Head of caudate nucleus (tissue), 42 donors: ENCODE measurements around the gene HDAC5.
"Not testable (repeated sequence)": the region's sequence is repeated elsewhere in the genome, so short reads cannot be mapped to it uniquely, and the experiment has no call there.

Source experiments
- DNase-seq, 42 donors: peaks; one replicate each; pipeline versions ENCODE4 v3.0.0 to v3.0.0-alpha.2; 2020 to 2021; ENCODE audit warnings: mixed read lengths in 7 of 42
- intact Hi-C: fragments of 100-400 bp; cut with DNase I; formaldehyde crosslinking; loops from one replicate; pipeline ENCODE4 v1.15.0; 2022

Gene HDAC5

DNA sequence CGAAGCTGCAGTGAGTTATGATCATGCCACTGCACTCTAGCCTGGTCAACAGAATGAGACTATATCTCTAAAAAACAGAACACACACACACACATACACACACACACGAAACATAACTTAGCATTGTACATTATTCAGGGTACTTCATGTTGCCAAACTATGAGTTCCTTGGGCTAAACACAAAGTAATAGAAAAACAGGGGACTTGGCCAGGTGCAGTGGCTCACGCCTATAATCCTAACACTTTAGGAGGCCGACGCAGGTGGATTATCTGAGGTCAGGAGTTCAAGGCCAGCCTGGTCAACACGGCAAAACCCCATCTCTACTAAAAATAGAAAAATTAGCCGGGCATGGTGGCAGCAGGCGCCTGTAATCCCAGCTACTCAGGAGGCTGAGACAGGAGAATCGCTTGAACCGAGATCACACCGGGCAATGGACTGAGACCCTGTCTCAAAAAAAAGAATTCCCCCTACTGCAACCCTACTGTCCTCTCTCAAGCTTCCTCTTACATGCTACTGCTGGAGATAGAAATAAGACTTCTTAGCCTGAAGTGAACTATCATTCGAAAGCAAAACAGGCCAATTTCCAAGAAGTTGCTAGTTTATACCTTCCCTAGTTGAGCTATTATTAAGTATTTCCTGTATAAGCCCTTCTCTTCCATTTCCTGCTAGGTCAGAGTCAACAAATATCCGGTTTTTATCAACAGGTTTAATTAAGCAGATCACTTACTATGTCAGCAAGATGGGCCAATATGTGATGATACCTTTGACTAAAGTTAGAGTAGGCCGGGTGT lies 64.1 kb downstream of the HDAC5 start:
- intact Hi-C loops = no loop called here
- DNase-seq = no peak

GRCh38 chr17:44053125-44053872 lies 70.1 kb downstream of the HDAC5 start:
- intact Hi-C loops = no loop called here
- DNase-seq = no peak

- no peak for DNase-seq
- intact Hi-C loops = no loop called here
Measured at GRCh38 chr17:44049294-44050060, 74.0 kb downstream of the HDAC5 start.

- DNase-seq, intact Hi-C loops: not testable (repeated sequence)
Measured at GRCh38 chr17:44046893-44047292, 76.5 kb downstream of the HDAC5 start.

- DNase-seq = no peak
- intact Hi-C loops = no loop called here
Measured at GRCh38 chr17:44045486-44045885, 78.0 kb downstream of the HDAC5 start.

- intact Hi-C loops = no loop called here
Measured at GRCh38 chr17:44044071-44044470, 79.4 kb downstream of the HDAC5 start.

GRCh38 chr17:44043272-44043696 lies 80.2 kb downstream of the HDAC5 start:
- intact Hi-C loops = no loop called here
- peak in 1 of 42 donors; percentile 9 for DNase-seq

More at GRCh38 chr17:44044071-44044470, 79.4 kb downstream of the HDAC5 start:
- DNase-seq = no peak

DNA sequence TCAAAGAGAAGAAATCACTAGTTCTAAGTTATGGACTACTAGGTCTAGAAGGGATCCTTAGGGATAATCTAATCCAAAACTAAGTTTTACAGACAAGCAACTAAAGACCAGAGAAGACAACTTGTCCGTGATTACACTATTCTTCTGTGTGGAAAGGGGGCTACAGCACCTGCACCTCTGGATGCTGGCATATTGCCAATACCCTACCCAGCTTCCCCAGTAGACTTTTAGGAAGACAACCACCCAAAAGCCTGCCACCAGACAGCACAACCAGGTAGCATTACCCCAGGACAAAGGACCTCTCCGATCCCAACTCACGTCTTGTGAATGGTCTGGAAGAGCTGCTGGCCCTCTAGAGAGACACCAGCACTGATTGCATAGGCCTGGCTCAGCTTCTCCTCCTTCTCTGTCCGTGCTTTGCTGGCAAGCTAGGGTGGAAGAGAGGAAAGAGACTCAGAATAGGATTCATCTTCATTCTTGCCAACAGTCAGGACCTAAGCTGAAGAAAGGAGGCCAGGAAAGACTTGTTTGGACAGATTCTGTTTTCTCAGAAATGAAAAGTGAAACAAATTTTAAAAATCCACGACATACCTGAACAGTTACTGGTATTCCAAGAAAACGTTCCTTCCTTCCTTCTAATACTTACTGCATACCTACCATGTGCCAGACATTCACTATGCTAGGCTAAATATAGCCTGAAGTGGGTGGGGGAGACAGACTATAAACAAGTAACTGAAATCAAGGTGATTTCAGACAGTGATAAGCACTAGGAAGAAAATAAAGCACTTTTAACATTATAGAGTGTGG lies 83.4 kb downstream of the HDAC5 start:
- no peak for DNase-seq
- intact Hi-C loops = no loop called here

- intact Hi-C loops = no loop called here
- DNase-seq = no peak
Measured at GRCh38 chr17:44038604-44039011, 84.8 kb downstream of the HDAC5 start.

- no peak for DNase-seq
- intact Hi-C loops = no loop called here
Measured at GRCh38 chr17:44037471-44037870, 86.0 kb downstream of the HDAC5 start.

GRCh38 chr17:44034688-44035087 lies 88.8 kb downstream of the HDAC5 start:
- intact Hi-C loops, DNase-seq: not testable (repeated sequence)

GRCh38 chr17:44033861-44034408 lies 89.5 kb downstream of the HDAC5 start:
- intact Hi-C loops = no loop called here
- no peak for DNase-seq

DNA sequence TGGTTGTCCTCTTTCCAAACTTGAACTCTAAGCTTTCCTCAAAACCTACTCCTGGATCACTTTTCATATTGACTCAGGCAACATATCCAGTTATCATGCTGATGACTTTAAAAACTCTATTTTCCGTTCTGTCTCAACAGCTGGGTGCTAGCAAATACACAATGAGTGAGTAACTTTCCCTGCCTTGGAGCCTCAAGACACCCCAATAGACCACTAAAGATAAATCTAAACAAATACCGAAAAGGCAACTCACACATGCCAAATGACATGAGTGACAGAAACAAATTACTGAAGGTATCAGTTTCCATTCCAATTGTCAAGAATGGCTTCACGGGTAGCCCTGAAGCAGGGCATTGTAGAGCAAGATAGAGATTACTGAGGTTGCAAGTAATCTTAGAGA lies 93.0 kb downstream of the HDAC5 start:
- intact Hi-C loops = no loop called here
- no peak for DNase-seq

- no peak for DNase-seq
- intact Hi-C loops = no loop called here
Measured at GRCh38 chr17:44029736-44030135, 93.7 kb downstream of the HDAC5 start.
